ENCODE data around the gene KCNIP1.

The KCNIP1 gene

GRCh38 chr5:170590566-170590965, 86.7 kb downstream of the KCNIP1 start:
- Histone ChIP-seq H3K27ac (ENCODE audit: extremely low read depth, low read depth, low read length) (no peak overlapping the region), H3K4me3 (ENCODE audit: low read depth, low read length) (no peak overlapping the region), H3K4me1 (ENCODE audit: control insufficient read depth, insufficient read depth, low read length) (no peaks in the 10 kb centered on the region), H3K9me3 (ENCODE audit: control insufficient read depth, insufficient read depth, low read depth, low read length) (no peaks in the 10 kb centered on the region), H3K36me3 (ENCODE audit: control insufficient read depth in 2 of 2, insufficient read depth in 1 of 2, low read length in 2 of 2) (no peaks in the 10 kb centered on the region)
- POLR2A ChIA-PET: no interaction called here
- TF ChIP-seq, protein P1, sequence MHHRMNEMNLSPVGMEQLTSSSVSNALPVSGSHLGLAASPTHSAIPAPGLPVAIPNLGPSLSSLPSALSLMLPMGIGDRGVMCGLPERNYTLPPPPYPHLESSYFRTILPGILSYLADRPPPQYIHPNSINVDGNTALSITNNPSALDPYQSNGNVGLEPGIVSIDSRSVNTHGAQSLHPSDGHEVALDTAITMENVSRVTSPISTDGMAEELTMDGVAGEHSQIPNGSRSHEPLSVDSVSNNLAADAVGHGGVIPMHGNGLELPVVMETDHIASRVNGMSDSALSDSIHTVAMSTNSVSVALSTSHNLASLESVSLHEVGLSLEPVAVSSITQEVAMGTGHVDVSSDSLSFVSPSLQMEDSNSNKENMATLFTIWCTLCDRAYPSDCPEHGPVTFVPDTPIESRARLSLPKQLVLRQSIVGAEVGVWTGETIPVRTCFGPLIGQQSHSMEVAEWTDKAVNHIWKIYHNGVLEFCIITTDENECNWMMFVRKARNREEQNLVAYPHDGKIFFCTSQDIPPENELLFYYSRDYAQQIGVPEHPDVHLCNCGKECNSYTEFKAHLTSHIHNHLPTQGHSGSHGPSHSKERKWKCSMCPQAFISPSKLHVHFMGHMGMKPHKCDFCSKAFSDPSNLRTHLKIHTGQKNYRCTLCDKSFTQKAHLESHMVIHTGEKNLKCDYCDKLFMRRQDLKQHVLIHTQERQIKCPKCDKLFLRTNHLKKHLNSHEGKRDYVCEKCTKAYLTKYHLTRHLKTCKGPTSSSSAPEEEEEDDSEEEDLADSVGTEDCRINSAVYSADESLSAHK (tag by site-specific recombination; IDR thresholded peaks at IDR 0.05): no peak
- peak; percentile 94 for TF ChIP-seq RBAK (tag by site-specific recombination; IDR thresholded peaks at IDR 0.05)
- CTCF ChIA-PET: no interaction called here

DNA sequence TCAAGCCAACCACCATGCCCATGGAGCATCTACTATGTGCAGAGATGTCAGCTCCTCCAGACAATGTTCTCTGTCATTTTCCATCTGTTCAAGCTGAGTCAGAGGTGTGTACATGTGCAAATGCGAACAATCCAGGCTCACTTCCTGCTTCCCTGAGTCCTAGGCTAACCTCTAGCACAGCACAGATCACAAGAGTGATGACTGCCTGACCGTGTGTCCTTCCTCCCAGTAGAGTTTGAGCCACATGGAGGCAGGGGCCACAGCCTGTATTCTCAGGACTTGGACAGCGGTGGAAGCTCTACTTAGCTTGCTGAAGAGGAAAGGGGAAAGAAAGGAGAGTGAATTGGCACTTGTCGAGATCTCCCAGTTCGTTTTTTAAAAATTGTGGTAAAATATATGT, 87.2 kb downstream of the KCNIP1 start:
- POLR2A ChIA-PET: no interaction called here
- no peaks in the 10 kb centered on the region for H3K9me3 ChIP-seq (ENCODE audit: control insufficient read depth, insufficient read depth, low read depth, low read length)
- H3K27ac ChIP-seq (ENCODE audit: extremely low read depth, low read depth, low read length): no peak overlapping the region
- no peaks in the 10 kb centered on the region for H3K36me3 ChIP-seq (ENCODE audit: control insufficient read depth in 2 of 2, insufficient read depth in 1 of 2, low read length in 2 of 2)
- no peaks in the 10 kb centered on the region for H3K4me1 ChIP-seq (ENCODE audit: control insufficient read depth, insufficient read depth, low read length)
- H3K4me3 ChIP-seq (ENCODE audit: low read depth, low read length): no peak overlapping the region
- TF ChIP-seq ZNF585B (tag by site-specific recombination; IDR thresholded peaks at IDR 0.05) (no peak), ZNF341 (tag by site-specific recombination; IDR thresholded peaks at IDR 0.05; ENCODE audit: low read depth) (no peak), ZNF114 (tag by site-specific recombination; IDR thresholded peaks at IDR 0.05) (no peak), ZNF548 (tag by site-specific recombination; IDR thresholded peaks at IDR 0.05) (no peak), KLF16 (tag by site-specific recombination; IDR thresholded peaks at IDR 0.05) (no peak), ZNF596 (tag by site-specific recombination; IDR thresholded peaks at IDR 0.05) (no peak)
- TF ChIP-seq, protein P2, sequence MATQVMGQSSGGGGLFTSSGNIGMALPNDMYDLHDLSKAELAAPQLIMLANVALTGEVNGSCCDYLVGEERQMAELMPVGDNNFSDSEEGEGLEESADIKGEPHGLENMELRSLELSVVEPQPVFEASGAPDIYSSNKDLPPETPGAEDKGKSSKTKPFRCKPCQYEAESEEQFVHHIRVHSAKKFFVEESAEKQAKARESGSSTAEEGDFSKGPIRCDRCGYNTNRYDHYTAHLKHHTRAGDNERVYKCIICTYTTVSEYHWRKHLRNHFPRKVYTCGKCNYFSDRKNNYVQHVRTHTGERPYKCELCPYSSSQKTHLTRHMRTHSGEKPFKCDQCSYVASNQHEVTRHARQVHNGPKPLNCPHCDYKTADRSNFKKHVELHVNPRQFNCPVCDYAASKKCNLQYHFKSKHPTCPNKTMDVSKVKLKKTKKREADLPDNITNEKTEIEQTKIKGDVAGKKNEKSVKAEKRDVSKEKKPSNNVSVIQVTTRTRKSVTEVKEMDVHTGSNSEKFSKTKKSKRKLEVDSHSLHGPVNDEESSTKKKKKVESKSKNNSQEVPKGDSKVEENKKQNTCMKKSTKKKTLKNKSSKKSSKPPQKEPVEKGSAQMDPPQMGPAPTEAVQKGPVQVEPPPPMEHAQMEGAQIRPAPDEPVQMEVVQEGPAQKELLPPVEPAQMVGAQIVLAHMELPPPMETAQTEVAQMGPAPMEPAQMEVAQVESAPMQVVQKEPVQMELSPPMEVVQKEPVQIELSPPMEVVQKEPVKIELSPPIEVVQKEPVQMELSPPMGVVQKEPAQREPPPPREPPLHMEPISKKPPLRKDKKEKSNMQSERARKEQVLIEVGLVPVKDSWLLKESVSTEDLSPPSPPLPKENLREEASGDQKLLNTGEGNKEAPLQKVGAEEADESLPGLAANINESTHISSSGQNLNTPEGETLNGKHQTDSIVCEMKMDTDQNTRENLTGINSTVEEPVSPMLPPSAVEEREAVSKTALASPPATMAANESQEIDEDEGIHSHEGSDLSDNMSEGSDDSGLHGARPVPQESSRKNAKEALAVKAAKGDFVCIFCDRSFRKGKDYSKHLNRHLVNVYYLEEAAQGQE (tag by site-specific recombination; IDR thresholded peaks at IDR 0.05): peak; percentile 78
- CTCF ChIA-PET: no interaction called here

DNA sequence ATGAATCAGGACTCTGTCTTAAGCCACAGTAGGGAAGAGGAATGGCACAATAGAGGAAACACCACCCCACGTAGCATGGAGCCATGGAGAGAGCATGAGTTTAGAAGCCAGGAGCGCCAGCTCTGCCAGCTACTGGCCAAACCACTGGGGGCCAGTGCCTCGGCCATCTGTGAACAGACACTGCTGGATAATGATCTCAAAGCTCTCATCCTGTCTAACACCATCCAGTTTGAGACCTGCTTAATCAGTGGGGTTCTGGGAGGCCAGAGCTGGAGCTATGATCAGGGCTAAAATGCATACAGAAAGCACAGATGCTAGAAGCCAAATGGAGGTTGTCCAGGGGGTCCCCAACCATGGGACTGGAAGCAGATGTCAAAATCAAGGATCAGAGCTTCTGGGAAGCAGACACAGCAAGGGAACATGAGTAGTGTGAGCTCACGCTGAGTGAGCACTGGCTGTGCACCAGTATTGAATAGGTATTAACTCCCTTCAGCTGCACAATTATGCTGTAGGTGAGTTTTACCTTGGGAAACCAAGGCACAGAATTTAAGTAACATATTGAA, 92.7 kb downstream of the KCNIP1 start:
- ChIA-PET CTCF (interaction anchor here (0.7 to 3.0 kb wide), 6 partner anchors 23 to 164 kb away, joined by 3 to 14 read pairs (median 6); no protein-coding TSS in a partner anchor), POLR2A (interaction anchor here (0.8 kb wide), 1 partner anchor 91 kb away, joined by 3 read pairs; no protein-coding TSS in a partner anchor)
- no peak overlapping the region for H3K27ac ChIP-seq (ENCODE audit: extremely low read depth, low read depth, low read length)
- H3K4me3 ChIP-seq (ENCODE audit: low read depth, low read length): no peak overlapping the region
- H3K36me3 ChIP-seq (ENCODE audit: control insufficient read depth in 2 of 2, insufficient read depth in 1 of 2, low read length in 2 of 2): no peaks in the 10 kb centered on the region
- no peaks in the 10 kb centered on the region for H3K9me3 ChIP-seq (ENCODE audit: control insufficient read depth, insufficient read depth, low read depth, low read length)
- 0 out of 2 replicates have a peak, but pooled peaks cover 6% of the 10 kb centered on the region for H3K4me1 ChIP-seq (ENCODE audit: control insufficient read depth, insufficient read depth, low read length)
- no peak for TF ChIP-seq ZNF341 (tag by site-specific recombination; IDR thresholded peaks at IDR 0.05; ENCODE audit: low read depth)
- TF ChIP-seq SP7 (tag by site-specific recombination; IDR thresholded peaks at IDR 0.05): no peak
- TF ChIP-seq ATF2 (tag by site-specific recombination; IDR thresholded peaks at IDR 0.05; ENCODE audit: low read depth): no peak
- TF ChIP-seq ZNF704 (tag by site-specific recombination; IDR thresholded peaks at IDR 0.05): no peak
- TF ChIP-seq ZNF677 (tag by site-specific recombination; IDR thresholded peaks at IDR 0.05): no peak
- no peak for TF ChIP-seq ZNF221 (tag by site-specific recombination; IDR thresholded peaks at IDR 0.05; ENCODE audit: borderline replicate concordance)
- TF ChIP-seq, protein P3, sequence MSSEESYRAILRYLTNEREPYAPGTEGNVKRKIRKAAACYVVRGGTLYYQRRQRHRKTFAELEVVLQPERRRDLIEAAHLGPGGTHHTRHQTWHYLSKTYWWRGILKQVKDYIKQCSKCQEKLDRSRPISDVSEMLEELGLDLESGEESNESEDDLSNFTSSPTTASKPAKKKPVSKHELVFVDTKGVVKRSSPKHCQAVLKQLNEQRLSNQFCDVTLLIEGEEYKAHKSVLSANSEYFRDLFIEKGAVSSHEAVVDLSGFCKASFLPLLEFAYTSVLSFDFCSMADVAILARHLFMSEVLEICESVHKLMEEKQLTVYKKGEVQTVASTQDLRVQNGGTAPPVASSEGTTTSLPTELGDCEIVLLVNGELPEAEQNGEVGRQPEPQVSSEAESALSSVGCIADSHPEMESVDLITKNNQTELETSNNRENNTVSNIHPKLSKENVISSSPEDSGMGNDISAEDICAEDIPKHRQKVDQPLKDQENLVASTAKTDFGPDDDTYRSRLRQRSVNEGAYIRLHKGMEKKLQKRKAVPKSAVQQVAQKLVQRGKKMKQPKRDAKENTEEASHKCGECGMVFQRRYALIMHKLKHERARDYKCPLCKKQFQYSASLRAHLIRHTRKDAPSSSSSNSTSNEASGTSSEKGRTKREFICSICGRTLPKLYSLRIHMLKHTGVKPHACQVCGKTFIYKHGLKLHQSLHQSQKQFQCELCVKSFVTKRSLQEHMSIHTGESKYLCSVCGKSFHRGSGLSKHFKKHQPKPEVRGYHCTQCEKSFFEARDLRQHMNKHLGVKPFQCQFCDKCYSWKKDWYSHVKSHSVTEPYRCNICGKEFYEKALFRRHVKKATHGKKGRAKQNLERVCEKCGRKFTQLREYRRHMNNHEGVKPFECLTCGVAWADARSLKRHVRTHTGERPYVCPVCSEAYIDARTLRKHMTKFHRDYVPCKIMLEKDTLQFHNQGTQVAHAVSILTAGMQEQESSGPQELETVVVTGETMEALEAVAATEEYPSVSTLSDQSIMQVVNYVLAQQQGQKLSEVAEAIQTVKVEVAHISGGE (tag by site-specific recombination; conservative IDR thresholded peaks at IDR 0.05; ENCODE audit: low read depth): no peak
- TF ChIP-seq ZNF302 (tag by site-specific recombination; IDR thresholded peaks at IDR 0.05; ENCODE audit: low read depth): no peak
- no peak for TF ChIP-seq ZNF626 (tag by site-specific recombination; IDR thresholded peaks at IDR 0.05)
- TF ChIP-seq YY1 (tag by site-specific recombination; IDR thresholded peaks at IDR 0.05): no peak

Measured in HEK293 (cell line).